Activated B cell treated with CpG ODN at 0.5 μM for 24 hours (primary cell): ENCODE measurements around the gene PMIS2. TPM values are rescaled to one million over a fixed set of nuclear protein-coding genes. Genes with fewer than 3 reads are reported as not detected.

Experiments used
- ATAC-seq: fragments of 200-7000 bp; cut with Tn5 transposase; one replicate; pipeline ENCODE4 v1.10.0; 2021; ENCODE audit warnings: low read depth, mild to moderate bottlenecking, moderate library complexity
- CTCF ChIA-PET: fragments of 350-600 bp; sonication (Branson Sonifier 250); formaldehyde crosslinking; loops from one replicate; lab custom pipeline; 2021; ENCODE audit warnings: antibody characterized with exemption; lab: Charles Lee
- POLR2A ChIA-PET: fragments of 350-600 bp; sonication (Branson Sonifier 250); formaldehyde crosslinking; loops from one replicate; lab custom pipeline; 2021; ENCODE audit warnings: antibody characterized with exemption; lab: Charles Lee
- DNase-seq: peaks from one replicate; pipeline ENCODE4 v3.0.0; 2022
- H3K27ac Mint-ChIP-seq: one replicate; pipeline ENCODE4 v1.8.0; 2020; ENCODE audit warnings: mixed read lengths
- H3K27me3 Mint-ChIP-seq: one replicate; pipeline ENCODE4 v1.8.0; 2021; ENCODE audit warnings: mixed read lengths
- H3K36me3 Mint-ChIP-seq: one replicate; pipeline ENCODE4 v1.8.0; 2021; ENCODE audit warnings: low read depth, mixed read lengths
- H3K4me1 Mint-ChIP-seq: one replicate; pipeline ENCODE4 v1.8.0; 2021; ENCODE audit warnings: mixed read lengths
- H3K4me3 Mint-ChIP-seq: one replicate; pipeline ENCODE4 v1.8.0; 2020; ENCODE audit warnings: mild to moderate bottlenecking, mixed read lengths
- H3K9me3 Mint-ChIP-seq: one replicate; pipeline ENCODE4 v1.8.0; 2020; ENCODE audit warnings: mixed read lengths
- CTCF ChIP-seq: fragments of 200-600 bp; IDR thresholded peaks from one replicate; pipeline ENCODE4 v1.8.0; 2022; ENCODE audit warnings: antibody characterized with exemption, mild to moderate bottlenecking
- intact Hi-C: fragments of 100-400 bp; cut with micrococcal nuclease; formaldehyde crosslinking; loops from one replicate; pipeline ENCODE4 v1.15.1; 2024
- total RNA-seq: library from RNA; stranded (reverse); gene quantifications from 2 replicates; pipeline ENCODE4 v1.2.3, GENCODE V29; 2022

Gene PMIS2
- total RNA-seq, 1 donor from 2014 or later, result not detected

DNA sequence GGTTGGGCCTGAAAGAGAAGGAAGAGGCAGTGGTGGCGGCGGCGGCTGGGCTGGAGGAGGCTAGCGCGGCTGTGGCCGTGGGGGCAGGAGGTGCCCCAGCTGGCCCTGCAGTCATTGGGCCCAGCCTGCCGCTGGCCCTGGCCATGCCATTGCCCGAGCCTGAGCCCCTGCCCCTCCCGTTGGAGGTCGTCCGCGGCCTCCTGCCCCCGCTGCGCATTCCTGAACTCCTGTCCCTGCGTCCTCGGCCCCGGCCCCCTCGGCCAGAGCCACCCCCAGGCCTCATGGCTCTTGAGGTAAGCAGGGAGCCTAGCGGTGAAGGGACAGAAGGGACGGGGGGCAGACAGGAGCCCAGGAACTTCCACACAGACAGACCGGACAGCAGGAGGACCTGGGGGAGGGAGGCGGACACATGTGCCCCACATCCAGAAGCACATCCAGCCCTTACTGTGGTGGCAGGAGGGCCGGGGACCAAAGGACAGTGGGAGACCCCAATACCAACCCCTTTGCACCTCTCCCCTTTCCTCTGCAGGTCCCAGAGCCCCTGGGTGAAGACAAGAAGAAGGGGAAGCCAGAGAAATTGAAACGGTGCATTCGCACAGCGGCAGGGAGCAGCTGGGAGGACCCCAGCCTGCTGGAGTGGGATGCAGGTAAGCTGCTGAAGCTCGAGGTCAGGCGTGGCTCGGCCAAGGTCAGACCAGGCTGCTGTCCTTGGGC lies 47.9 kb downstream of the PMIS2 start:
- H3K36me3 Mint-ChIP-seq, result peaks cover 81% of the 10 kb centered on the region

GRCh38 chr19:35636651-35637050 lies 50.7 kb downstream of the PMIS2 start:
- no peaks in the 10 kb centered on the region for H3K9me3 Mint-ChIP-seq
- no peaks in the 10 kb centered on the region for H3K27me3 Mint-ChIP-seq
- no peak for ATAC-seq
- ChIA-PET CTCF (no interaction called here), POLR2A (interaction anchor here (1.5 kb wide), 1 partner anchor 8 kb away, joined by 3 read pairs; no protein-coding TSS in a partner anchor)
- DNase-seq, result no peak
- no peak overlapping the region for H3K27ac Mint-ChIP-seq
- no peak overlapping the region for H3K4me3 Mint-ChIP-seq
- intact Hi-C loops, result no loop called here
- H3K4me1 Mint-ChIP-seq, result peaks cover 6% of the 10 kb centered on the region
- no peak for TF ChIP-seq CTCF
- peaks cover 63% of the 10 kb centered on the region for H3K36me3 Mint-ChIP-seq

More for the DNA sequence above, 47.9 kb downstream of the PMIS2 start:
- H3K4me3 Mint-ChIP-seq, result no peak overlapping the region
- DNase-seq (no peak), ATAC-seq (no peak)
- TF ChIP-seq CTCF, result no peak
- intact Hi-C loops, result no loop called here
- H3K4me1 Mint-ChIP-seq, result peaks cover 9% of the 10 kb centered on the region
- ChIA-PET CTCF (no interaction called here), POLR2A (interaction anchor here (0.6 to 0.8 kb wide), 2 partner anchors 10 to 15 kb away, joined by 3 to 4 read pairs; no protein-coding TSS in a partner anchor)
- H3K27ac Mint-ChIP-seq, result no peak overlapping the region
- no peaks in the 10 kb centered on the region for H3K27me3 Mint-ChIP-seq
- H3K9me3 Mint-ChIP-seq, result no peaks in the 10 kb centered on the region

Other genes starting within 250 kb of the PMIS2 start
- gene FFAR1, start 238.3 kb upstream of the PMIS2 start, total RNA-seq, result 5.1 and 6.0 TPM in 2 replicates
- 0.16 TPM in 1 of 2 replicates, not detected in the other for gene FFAR3, start 227.7 kb upstream of the PMIS2 start, total RNA-seq
- gene GPR42, start 215.1 kb upstream of the PMIS2 start, total RNA-seq, result not detected in 2 replicates
- not detected in 2 replicates for gene FFAR2, start 137.9 kb upstream of the PMIS2 start, total RNA-seq
- gene KRTDAP, start 95.7 kb upstream of the PMIS2 start, total RNA-seq, result not detected in 2 replicates
- gene DMKN, start 72.5 kb upstream of the PMIS2 start, total RNA-seq, result 1.5 and 1.7 TPM in 2 replicates
- not detected in 2 replicates for gene SBSN, start 57.9 kb upstream of the PMIS2 start, total RNA-seq
- gene GAPDHS, start 52.7 kb upstream of the PMIS2 start, total RNA-seq, result not detected in 2 replicates
- gene TMEM147, start 40.5 kb upstream of the PMIS2 start, total RNA-seq, result 46.9 and 55.3 TPM in 2 replicates
- gene ATP4A, start 22.5 kb upstream of the PMIS2 start, total RNA-seq, result not detected in 2 replicates
- 31.5 and 36.1 TPM in 2 replicates for gene HAUS5, start 26.6 kb downstream of the PMIS2 start, total RNA-seq
- gene RBM42, start 42.9 kb downstream of the PMIS2 start, total RNA-seq, result 73.6 and 76.1 TPM in 2 replicates
- 0.32 TPM in 1 of 2 replicates, not detected in the other for gene ETV2, start 55.6 kb downstream of the PMIS2 start, total RNA-seq
- 334 and 401 TPM in 2 replicates for gene COX6B1, start 62.1 kb downstream of the PMIS2 start, total RNA-seq
- not detected in 2 replicates for gene UPK1A, start 80.3 kb downstream of the PMIS2 start, total RNA-seq
- gene ZBTB32, start 118.4 kb downstream of the PMIS2 start, total RNA-seq, result 16.4 and 21.4 TPM in 2 replicates
- 65.6 and 65.8 TPM in 2 replicates for gene KMT2B, start 131.8 kb downstream of the PMIS2 start, total RNA-seq
- gene IGFLR1, start 156.3 kb downstream of the PMIS2 start, total RNA-seq, result 130 and 133 TPM in 2 replicates
- gene U2AF1L4, start 159.2 kb downstream of the PMIS2 start, total RNA-seq, result 41.0 and 46.1 TPM in 2 replicates
- 45.0 and 45.6 TPM in 2 replicates for gene PSENEN, start 159.5 kb downstream of the PMIS2 start, total RNA-seq
- 12.2 and 14.3 TPM in 2 replicates for gene LIN37, start 162.4 kb downstream of the PMIS2 start, total RNA-seq
- not detected in 2 replicates for gene HSPB6, start 170.9 kb downstream of the PMIS2 start, total RNA-seq
- gene PROSER3, start 172.0 kb downstream of the PMIS2 start, total RNA-seq, result 43.7 and 60.5 TPM in 2 replicates
- gene ARHGAP33, start 189.4 kb downstream of the PMIS2 start, total RNA-seq, result 9.3 and 15.0 TPM in 2 replicates
- gene PRODH2, start 226.7 kb downstream of the PMIS2 start, total RNA-seq, result not detected in 2 replicates